Breast epithelium (tissue), 3 donors: ENCODE measurements around the gene FUT2.

ENCODE experiments used
- CTCF ChIP-seq, 3 donors: fragments of 450-650 bp; IDR thresholded peaks; one replicate each; pipeline ENCODE4 v1.5.1; 2016 to 2017; ENCODE audit warnings: antibody characterized with exemption in 3 of 3, mild to moderate bottlenecking in 3 of 3, moderate library complexity in 3 of 3
- POLR2AphosphoS5 ChIP-seq, 3 donors: sonication (generic); formaldehyde crosslinking; IDR thresholded peaks; one replicate each; pipeline ENCODE4 v1.6.1; 2017; ENCODE audit warnings: antibody characterized with exemption in 3 of 3

- TF ChIP-seq CTCF (IDR thresholded peaks at IDR 0.05), result no peak
- no peak for TF ChIP-seq POLR2AphosphoS5 (IDR thresholded peaks at IDR 0.05)
Measured at GRCh38 chr19:48695743-48696352, at the start of gene FUT2.
